ENCODE data around the gene SNRK. TPM values are rescaled to one million over a fixed set of nuclear protein-coding genes. Genes with fewer than 3 reads are reported as not detected.

The SNRK gene
- total RNA-seq, 1 donor from 2014 or later, result 275 TPM

DNA sequence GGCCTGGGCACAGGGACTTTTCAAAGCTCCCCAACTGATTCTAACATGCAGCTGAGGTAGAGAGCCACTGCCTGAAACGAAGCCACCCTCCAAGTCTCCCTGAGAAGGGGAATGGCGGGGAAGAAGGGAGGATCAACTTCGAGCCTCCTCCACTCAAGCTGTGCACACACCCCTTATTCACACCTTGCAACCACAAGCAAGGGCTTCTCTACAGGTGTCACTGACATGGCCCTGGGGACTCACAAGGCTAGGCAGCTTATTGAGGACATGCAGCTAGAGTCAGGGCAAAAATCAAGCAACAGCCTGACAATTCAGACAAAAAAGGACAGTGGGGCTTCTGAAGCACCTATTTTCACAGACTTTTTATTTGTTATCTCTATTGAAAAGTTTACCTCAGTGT lies 85.2 kb downstream of the SNRK start:
- DNase-seq (ENCODE audit: low read depth, low spot score), result no peak

DNA sequence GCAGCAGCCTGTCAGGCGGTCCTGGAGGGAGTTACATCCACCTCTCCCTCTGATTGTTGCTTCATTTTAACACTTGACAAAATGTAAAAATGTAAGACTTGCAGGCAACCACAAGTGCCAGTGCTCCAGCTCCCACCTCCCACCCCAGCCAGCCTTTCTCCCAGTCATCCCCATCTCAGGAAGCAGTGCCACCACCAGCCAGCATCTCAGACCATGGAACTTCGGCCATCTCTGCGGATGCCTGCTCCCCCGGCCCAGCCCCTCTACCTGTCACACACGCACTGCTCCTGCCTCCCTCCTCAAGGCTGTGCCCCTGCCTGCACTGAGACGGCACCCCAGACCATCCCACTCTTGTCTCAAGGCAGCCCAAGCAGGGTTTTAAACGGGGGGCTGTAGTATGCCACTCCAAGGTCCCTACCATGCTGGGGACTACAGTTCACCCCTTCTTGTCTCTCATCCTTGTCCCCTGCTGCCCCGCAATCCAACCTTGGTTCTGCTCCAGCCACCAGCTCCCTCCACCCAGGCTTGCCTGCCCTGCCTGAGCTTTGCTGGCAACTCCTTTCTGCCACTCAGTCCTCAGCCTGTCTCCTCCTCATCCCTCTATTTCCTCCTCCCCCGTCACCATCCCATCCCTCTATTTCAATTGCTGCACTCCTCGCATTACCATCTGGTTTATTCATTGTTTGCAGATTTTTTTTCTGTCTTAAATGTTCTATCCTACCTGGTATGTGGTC lies 85.8 kb downstream of the SNRK start:
- no peak for DNase-seq (ENCODE audit: low read depth, low spot score)

DNA sequence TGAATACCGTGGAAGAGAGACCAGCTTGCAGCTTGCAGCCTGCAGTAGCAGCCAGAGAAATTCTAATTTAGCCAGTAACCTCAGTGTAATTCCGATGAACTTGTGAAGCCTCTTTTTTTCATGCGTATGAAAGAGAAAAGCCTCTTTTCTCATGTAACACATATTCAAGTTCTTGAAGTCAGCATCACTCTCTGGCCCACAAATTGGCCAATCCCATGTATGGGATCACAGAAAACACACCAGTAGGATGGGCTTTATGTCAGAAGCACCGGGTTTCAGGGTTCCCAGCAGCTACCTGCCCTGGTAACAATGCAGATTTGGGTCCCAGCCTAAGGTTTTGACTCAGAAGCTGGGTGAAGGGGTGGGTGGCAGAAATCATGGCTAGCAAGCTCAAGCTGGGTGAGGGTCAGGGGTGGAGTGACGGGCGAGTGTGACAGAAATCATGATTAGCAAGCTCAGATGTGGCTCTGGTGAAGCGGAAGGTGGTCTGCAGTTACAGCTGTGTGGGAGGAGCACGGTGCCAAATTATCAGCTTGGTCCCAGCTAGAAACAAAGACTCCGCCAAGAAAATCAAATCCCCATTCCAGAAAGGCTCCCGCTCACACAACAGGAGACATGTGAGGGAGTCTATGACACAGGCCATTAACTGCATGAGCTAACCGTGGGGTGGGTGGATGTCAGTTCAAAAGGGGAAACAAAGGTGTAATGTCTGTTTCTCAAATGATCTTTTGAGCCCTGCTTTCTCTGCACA lies 86.6 kb downstream of the SNRK start:
- no peak for DNase-seq (ENCODE audit: low read depth, low spot score)

DNA sequence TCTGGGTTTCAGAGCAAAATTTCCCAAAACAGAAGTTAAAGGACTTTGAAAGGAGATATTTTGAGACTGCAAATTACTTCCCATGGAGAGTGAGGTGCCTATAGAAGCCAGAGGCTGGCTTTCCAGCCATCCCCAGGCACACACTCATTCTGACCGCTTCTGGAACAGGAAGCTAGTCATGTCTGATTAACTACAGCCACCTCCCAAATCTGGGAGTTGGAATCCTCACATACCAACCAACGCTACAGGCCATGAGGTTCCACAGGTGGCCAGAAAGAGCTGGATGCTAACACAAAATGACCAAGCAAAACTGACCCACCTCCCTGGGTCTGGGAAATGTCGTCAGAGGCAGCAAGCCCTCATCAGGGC lies 87.2 kb downstream of the SNRK start:
- no peak for DNase-seq (ENCODE audit: low read depth, low spot score)

DNA sequence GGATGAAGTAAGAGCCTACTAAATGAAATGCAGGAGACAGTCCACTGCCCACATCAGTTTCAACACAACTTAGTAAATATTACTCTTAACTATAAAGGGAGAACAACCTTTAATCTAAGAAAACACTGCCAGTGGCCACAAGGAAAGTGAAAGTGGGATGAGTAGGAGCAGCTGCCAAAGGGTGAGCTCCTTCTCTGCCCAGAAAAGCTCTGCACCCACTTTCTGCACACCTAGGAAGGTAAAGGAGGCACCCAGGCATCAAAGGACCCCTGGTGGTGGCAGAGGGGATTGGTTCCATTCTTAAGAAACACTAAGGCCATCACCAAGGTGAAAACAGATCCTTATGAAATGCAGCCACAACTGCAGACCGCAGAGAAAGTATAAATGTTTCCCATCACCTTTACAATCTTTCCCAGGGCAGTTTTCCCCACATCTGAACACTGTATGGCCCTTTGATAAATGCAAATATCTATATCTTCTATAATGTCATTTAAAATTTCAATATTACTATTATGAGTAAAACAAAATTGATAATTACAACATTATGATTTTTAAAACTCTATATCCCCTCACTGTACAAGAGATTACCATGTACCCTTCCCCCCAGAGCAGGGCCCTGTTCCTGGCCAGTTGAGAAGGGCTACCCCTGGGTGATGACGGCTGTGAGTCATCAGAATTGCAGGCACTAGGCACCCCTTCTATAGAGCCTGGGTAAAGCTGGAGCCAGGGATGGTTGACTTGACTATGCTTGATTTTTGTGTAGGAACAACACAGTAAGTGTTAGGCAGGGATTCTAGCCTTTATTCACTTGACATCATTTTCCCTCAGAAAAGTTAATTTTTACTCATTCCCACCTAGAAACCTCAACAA lies 92.0 kb downstream of the SNRK start:
- DNase-seq (ENCODE audit: low read depth, low spot score), result no peak

DNA sequence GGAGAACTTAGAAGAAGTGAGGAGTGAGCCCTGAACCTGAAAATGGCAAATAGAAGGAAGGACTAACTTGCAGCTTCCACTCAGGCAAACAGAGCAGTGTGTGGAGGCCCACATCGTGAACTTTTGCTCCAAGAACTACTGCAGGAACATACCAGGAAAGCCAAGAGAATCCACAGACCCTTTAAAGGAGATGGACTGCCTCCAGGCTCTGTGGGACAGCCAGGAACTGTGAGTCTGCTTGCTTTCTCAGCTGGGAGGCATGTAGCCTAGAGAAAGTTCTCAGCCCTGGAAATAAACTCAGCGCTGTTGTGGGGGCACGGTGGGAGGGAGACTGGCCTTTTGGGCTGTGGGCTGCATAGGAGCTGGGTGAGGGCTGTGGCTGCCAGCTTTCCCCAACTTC lies 93.0 kb downstream of the SNRK start:
- no peak for DNase-seq (ENCODE audit: low read depth, low spot score)

DNA sequence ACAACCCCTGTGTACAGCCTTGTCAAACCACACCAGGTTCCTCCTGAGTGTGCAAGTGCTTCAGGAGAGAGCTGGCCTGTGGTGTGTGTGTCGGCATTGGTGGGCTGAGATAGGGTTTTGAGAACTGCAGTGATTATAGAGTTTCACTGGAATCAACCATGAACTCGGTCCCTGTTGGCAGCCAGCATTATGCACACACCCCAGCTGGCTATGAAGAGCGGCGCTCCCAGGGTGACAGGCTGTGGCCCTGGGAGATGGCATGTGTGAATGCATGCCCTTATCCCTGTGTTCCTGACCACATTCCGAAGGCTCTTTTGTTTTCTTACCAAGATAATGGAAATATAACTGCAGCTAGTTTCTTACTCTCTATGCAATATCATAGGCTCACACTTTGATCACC lies 101.8 kb downstream of the SNRK start:
- no peak for DNase-seq (ENCODE audit: low read depth, low spot score)

DNA sequence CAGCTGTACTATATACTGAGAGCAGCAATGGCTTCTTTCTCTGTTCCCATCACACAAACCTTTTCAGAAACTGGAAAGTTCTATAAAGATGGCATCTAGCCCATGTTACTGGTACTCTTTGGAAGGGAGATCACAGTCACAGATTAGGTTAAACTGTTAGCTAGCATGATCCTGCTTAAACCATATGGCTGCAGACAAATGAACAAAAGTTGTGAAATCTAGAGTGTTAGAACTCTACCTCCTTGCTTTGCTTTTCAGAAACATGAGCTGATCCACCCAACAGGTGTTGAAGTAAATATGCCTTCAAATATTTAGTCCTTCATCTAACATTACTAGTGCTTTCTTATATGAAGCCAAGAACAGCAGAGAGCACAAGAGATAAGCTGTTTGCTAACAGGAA lies 102.6 kb downstream of the SNRK start:
- no peak for DNase-seq (ENCODE audit: low read depth, low spot score)

DNA sequence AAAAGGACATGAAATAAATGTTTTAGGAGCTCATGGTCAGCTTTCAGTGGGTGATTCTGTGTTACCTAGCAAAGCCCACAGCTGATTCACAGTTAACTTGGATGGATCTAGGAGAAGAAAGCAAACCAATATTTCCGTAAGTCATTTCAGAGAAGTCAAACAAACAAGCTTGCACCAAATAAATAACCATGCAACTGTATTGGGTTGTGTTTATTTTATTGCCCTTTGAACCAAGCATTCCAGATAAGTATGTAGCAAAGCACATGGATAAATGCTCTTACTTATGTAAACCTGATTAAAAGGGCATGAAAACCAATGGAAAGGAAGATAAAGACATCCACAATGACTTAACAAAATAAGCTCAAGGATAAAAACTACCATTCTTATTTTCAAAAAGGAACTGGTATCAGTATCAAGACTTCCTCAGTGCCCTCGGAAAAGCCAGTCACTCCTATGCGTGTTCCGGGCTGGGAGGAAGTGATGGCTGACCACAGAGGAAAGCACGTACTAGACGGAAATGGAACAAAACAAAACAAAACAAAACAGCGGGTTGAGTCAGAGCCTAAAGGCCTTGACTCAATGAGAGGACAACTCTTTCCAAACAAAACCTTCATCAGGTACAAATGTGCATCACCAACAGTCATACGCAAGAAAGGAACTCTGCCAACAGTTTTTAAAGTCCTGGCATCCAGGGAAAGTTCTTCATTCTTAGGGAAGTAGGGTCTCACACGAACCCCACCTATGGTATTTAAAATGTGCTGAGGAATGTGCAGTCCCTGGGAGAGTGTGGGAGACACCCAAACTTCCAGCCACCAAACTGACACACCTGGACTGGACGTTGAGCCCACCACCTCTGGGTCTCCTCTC lies 103.3 kb downstream of the SNRK start:
- peak; percentile 99 for DNase-seq (ENCODE audit: low read depth, low spot score)

DNA sequence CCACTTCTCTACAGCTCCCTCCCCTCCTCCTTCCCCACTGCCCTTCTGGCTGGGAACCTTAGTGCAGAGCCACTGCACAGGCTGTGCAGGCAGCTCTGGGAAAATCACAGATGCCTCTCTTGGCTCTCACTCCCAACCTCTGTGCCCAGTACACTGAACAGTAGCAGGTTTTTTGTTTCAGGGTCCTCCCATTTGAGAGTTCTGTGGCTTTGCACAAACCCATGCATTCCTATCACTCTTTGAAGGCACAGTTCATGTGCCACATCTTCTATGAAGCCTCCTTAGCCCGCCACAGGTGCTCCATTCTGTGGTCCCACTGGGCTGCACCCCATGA lies 103.9 kb downstream of the SNRK start:
- no peak for DNase-seq (ENCODE audit: low read depth, low spot score)

DNA sequence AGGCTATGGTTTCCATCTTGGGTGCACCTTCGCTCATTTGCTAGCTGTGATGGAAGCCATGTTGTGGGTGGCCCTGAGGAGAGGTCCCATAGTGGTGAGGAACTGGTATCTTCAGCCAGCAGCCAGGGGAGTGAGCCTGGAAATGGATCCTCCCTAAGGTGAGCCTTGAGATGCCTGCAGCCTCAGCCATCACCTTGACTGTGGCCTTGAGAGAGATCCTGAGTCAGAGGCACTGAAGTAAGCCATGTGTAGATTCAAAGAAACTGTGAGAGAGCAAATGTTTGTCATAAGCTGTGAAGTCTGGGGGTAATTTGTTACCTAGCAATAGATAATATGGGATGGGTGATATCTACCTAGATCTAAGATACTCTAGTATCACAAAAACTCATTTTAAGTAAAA lies 105.3 kb downstream of the SNRK start:
- no peak for DNase-seq (ENCODE audit: low read depth, low spot score)

DNA sequence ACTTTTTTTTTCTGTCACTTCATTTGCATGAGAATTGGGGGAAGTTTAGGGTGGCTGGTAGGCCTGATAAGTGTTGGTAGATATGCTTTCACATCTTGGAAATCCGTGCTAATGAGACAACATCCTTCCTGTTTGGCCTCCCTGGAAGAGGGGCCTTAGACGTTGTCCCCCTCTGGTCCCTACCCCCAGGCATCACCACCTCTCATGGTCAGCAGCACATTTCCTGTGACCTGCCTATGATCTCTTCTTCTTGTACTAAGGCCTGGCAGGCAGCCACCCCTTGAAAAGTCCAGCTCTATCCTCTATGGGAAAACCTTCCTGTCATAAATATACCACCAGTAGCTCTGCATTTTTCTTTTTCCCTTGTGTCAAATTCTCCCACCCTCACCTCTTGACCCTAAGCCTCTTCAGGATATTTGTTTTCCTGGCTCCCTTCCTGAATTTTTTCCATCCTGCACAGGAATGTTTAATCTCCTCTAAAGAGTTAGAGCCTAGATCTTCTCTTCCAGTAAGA lies 107.8 kb downstream of the SNRK start:
- DNase-seq (ENCODE audit: low read depth, low spot score), result peak; percentile 100

DNA sequence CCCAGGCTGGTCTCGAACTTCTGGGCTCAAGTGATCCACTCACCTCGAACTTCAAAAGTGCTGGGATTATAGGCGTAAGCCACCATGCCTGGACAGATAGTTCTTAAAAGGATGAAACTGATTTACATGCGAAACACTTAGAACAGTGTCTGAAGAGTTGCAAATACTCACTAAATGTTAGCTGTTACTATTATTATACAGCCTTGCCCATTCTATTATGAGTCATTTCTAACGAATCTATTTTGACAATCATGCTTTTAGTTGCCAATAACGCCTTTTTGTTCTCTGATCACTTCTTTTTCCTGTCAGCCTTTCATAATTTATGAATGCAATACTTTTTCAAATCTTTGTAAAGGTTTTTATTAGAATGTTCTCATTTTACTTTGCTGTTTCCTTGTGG lies 112.7 kb downstream of the SNRK start:
- DNase-seq (ENCODE audit: low read depth, low spot score), result no peak

DNA sequence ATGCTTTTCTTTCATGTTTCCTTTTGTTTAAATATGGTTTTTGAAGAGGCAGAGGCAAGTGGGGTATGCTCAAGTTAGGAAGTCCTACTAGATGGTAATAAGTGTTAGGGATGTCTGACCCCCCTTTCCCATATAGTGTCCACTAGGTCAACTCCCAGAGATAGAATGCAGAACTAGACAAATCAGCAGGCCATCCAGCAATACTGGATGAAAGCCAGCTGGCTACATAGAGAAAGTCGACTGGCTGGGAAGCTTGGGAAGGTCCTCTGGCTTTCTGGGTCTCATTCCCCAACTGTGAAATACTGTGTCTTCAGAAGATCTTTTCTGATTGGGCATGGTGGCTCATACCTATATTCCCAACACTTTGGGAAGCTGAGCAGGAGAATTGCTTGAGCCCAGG lies 113.8 kb downstream of the SNRK start:
- DNase-seq (ENCODE audit: low read depth, low spot score), result no peak

Other genes with a start within 250 kb of the SNRK start
- 6.5 and 6.9 TPM in 2 replicates for gene POMGNT2, start 180.5 kb upstream of the SNRK start, total RNA-seq